Muscle of leg (tissue), 11 donors: ENCODE measurements around the gene GOSR1. TPM values are rescaled to one million over a fixed set of nuclear protein-coding genes. Genes with fewer than 3 reads are reported as not detected.
"Not testable (repeated sequence)": the region's sequence is repeated elsewhere in the genome, so short reads cannot be mapped to it uniquely, and the experiment has no call there.

Experiments used
- DNase-seq: peaks from one replicate; pipeline ENCODE4 v3.0.0; 2013
- H3K27ac ChIP-seq: one replicate; pipeline ENCODE4 v1.5.1; 2013; ENCODE audit warnings: mild to moderate bottlenecking, low read length, control low read depth
- H3K27me3 ChIP-seq: one replicate; pipeline ENCODE4 v1.6.1; 2013; ENCODE audit warnings: low read length; ENCODE audit not compliant: control insufficient read depth, insufficient read depth
- H3K36me3 ChIP-seq: one replicate; pipeline ENCODE4 v1.6.1; 2013; ENCODE audit warnings: low read length; ENCODE audit not compliant: control insufficient read depth, insufficient read depth
- H3K4me1 ChIP-seq: one replicate; pipeline ENCODE4 v1.6.1; 2013; ENCODE audit warnings: low read length; ENCODE audit not compliant: control insufficient read depth, insufficient read depth
- H3K4me3 ChIP-seq: one replicate; pipeline ENCODE4 v1.5.1; 2013; ENCODE audit warnings: low read length, control low read depth
- H3K9me3 ChIP-seq: replicated peaks from 2 replicates; pipeline ENCODE4 v1.6.1; 2013; ENCODE audit warnings: low read depth, low read length; ENCODE audit not compliant: control insufficient read depth
- WGBS: methylation state at CpG from one replicate; pipeline ENCODE4 v1.1.5; 2013; ENCODE audit warnings: missing lambda C conversion rate; ENCODE audit not compliant: insufficient coverage; 5-methylcytosine and 5-hydroxymethylcytosine counted together
- polyA plus RNA-seq, 8 donors: library from polyadenylated mRNA; unstranded; fragments of 120-200 nt; gene quantifications; one replicate each; pipeline versions ENCODE4 v1.2.1 to v1.2.3, GENCODE V29; 2013; ENCODE audit warnings: inconsistent platforms in 1 of 8, low replicate concordance in 1 of 8; ENCODE audit not compliant: insufficient read length in 8 of 8, insufficient read depth in 1 of 8
- total RNA-seq: library from RNA; stranded (reverse); fragments of 120-200 nt; gene quantifications from one replicate; pipeline ENCODE4 v1.2.4, GENCODE V29; 2013

The GOSR1 gene
- total and polyA plus RNA-seq, 9 donors, result 21.8 to 32.3 (median 26.0) TPM

DNA sequence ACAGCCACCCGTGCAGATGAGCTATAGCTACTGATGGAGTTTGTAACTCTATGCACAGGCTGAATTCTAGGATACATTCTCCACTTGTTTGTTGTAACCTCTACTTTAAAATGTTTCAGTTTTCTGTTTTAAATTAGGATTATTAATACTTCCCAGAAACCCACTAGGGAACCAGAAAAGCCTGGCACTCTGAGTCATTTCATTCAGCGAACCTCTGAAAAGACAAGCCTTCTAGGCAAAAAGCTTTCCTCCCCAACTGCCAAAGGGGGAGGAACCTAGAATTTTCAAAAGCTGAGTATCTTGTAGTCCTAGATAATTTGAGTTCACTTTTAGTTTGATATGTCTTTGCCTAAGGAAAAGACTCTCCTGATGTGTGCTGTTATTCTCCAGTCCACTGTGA lies 43.2 kb downstream of the GOSR1 start:
- Histone ChIP-seq H3K9me3 (no peaks in the 10 kb centered on the region), H3K27ac (peak overlapping the region; percentile 78), H3K4me1 (peaks cover 11% of the 10 kb centered on the region), H3K4me3 (no peak overlapping the region), H3K27me3 (no peaks in the 10 kb centered on the region), H3K36me3 (peaks cover 25% of the 10 kb centered on the region)
- peak; percentile 92 for DNase-seq
- WGBS, result no CpG with 5 or more reads among the region's 2 CpGs

DNA sequence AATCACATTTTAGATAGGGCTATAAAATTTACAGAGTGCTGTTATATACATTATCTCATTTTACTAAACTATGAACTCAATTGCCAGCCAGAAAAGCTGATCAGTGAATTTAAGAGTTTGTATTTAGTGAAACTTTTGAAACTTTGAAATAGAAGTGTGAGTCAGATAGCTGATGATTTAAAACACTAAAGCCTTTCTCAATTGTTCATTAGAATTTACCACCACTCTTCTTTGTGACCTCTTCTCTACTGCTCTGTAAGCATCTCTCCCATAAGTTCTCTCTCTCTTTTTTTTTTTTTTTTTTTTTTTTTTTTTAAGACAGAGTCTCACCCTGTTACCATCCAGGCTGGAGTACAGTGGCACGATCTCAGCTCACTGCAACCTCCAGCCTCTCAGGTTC lies 43.7 kb downstream of the GOSR1 start:
- DNase-seq, result no peak
- Histone ChIP-seq H3K27me3 (no peaks in the 10 kb centered on the region), H3K4me3 (no peak overlapping the region), H3K9me3 (no peaks in the 10 kb centered on the region), H3K27ac (peak overlapping the region; percentile 78), H3K36me3 (peaks cover 24% of the 10 kb centered on the region), H3K4me1 (peaks cover 13% of the 10 kb centered on the region)
- no CpG with 5 or more reads among the region's 1 CpG for WGBS

DNA sequence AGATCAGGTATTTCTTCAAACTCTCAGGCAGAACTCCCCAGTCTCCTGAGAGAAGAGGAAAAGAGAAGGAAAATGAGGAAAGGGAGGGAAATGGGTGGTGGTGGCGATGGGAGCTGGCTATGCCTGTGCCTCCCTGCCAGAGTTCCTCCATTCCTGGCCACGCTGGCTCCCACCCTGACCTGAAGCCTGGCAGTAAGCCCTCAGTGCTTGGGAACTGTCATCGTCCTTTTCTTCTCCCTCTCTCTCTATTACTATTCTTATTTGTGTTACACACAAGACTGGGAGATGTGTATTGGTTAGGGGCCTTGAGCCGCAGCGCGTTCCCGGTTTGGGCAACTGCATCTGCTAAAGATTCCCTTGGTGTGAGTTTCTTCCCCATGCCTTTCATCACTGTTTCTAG lies 44.6 kb downstream of the GOSR1 start:
- H3K4me1 ChIP-seq, result peaks cover 13% of the 10 kb centered on the region
- H3K27me3 ChIP-seq, result no peaks in the 10 kb centered on the region
- H3K9me3 ChIP-seq, result no peaks in the 10 kb centered on the region
- no peak overlapping the region for H3K4me3 ChIP-seq
- H3K36me3 ChIP-seq, result peaks cover 24% of the 10 kb centered on the region
- no peak for DNase-seq
- WGBS, result 93% methylated on average over 4 of the region's 7 CpGs
- H3K27ac ChIP-seq, result no peak overlapping the region

DNA sequence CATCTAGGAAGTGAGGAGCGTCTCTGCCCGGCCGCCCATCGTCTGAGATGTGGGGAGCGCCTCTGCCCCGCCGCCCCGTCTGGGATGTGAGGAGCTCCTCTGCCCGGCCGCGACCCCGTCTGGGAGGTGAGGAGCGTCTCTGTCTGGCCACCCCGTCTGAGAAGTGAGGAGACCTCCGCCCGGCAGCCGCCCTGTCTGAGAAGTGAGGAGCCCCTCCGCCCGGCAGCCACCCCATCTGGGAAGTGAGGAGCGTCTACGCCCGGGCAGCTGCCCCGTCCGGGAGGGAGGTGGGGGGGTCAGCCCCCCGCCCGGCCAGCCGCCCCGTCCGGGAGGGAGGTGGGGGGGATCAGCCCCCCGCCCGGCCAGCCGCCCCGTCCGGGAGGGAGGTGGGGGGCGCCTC lies 46.0 kb downstream of the GOSR1 start:
- Histone ChIP-seq H3K4me1 (peaks cover 13% of the 10 kb centered on the region), H3K36me3 (peaks cover 25% of the 10 kb centered on the region)
- 92% methylated on average over 21 of the region's 35 CpGs for WGBS
- H3K27me3 ChIP-seq, H3K27ac ChIP-seq, H3K9me3 ChIP-seq, H3K4me3 ChIP-seq, DNase-seq: not testable (repeated sequence)

DNA sequence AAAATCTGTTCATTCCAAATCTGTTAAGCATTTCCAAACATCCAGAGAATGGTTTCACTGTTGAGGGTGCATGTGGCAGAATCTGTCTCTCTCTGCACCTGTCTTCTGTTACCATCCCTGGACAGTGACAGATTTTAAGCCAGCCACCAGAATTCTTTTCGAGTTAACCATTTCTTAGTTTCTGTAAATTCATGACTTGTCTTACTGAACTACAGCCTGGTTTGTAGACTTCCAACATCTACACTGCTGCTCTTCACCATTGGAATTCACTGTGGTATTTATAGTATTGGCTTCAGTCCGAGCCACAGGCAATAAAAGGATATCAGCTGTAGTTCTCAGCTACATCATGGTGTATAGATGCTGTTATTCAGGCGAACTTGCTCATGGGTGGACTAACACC lies 47.6 kb downstream of the GOSR1 start:
- Histone ChIP-seq H3K27me3 (no peaks in the 10 kb centered on the region), H3K4me1 (peaks cover 11% of the 10 kb centered on the region), H3K36me3 (peaks cover 25% of the 10 kb centered on the region), H3K4me3 (no peak overlapping the region), H3K9me3 (no peaks in the 10 kb centered on the region), H3K27ac (peak overlapping the region; percentile 73)
- DNase-seq, result peak; percentile 81
- WGBS, result 27% methylated on average over 2 of the region's 3 CpGs

DNA sequence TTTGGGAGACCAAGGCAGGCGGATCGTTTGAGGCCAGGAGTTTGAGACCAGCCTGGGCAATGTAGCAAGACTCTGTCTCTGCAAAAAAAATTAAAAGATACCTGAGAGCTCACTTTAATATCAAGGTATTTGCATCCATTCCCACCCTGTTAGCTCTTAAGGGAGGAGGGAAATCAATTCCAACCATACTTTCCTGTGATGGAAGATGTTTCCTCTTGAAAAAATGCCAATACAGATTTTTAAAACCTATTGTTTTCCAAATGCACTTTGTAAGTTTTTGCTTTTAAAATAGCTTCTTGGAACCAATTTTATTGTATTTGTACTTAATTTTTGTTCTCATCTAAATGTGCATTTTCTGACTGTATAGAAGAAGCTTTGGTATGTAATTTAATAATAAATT lies 49.2 kb downstream of the GOSR1 start:
- Histone ChIP-seq H3K27ac (no peak overlapping the region), H3K4me1 (peaks cover 9% of the 10 kb centered on the region), H3K27me3 (no peaks in the 10 kb centered on the region), H3K4me3 (no peak overlapping the region), H3K36me3 (peaks cover 27% of the 10 kb centered on the region), H3K9me3 (no peaks in the 10 kb centered on the region)
- no CpG with 5 or more reads among the region's 2 CpGs for WGBS
- no peak for DNase-seq

DNA sequence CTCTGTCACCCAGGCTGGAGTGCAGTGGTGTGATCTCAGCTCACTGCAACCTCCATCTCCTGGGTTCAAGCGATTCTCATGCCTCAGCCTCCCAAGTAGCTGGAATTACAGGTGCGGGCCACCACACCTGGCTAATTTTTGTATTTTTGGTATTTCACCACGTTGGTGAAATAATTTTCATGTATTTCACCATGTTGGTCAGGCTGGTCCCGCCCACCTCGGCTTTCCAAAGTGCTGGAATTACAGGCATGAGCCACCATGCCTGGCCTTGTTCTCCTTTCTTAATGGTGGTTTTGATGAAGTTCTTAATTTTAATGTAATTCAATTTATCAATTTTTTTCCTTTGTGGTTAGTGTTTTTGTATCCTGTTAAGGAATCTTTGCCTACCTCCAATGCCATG lies 51.5 kb downstream of the GOSR1 start:
- WGBS, result no CpG with 5 or more reads among the region's 5 CpGs

DNA sequence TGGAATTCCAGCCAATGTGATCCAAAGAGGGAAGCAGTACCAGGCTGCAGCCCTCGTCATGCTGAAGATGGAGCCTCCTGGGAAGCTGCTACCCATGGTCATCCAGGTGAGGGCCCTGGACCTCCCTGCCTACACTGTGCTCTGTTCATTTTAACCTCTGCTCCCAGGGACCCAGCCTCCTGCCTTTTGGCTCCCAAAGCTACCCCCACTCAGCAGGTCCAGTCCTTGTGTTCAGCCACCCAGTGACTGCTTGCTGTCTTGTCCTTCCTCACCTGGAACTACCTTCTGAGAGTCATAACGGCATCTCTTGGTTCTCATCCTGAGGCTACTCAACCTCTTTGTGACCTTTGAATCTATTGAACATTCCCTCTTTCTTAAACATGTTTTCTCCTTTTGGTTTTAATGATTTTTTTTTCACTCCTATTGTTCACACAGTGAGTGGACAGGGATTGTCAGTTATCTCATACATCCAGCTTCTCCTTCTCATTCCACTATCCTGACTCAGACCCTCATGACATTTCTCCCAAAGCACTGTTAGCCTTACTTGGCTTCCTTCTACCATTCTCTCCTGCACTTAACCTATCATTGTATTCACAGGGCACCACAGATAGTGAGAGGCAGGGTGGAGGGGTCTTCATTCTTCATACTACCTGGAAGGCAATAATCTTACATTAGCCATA lies 53.3 kb downstream of the GOSR1 start:
- Histone ChIP-seq H3K27me3 (no peaks in the 10 kb centered on the region), H3K9me3 (no peaks in the 10 kb centered on the region), H3K27ac (no peak overlapping the region), H3K36me3 (peaks cover 13% of the 10 kb centered on the region), H3K4me3 (no peak overlapping the region), H3K4me1 (peaks cover 2% of the 10 kb centered on the region)
- no peak for DNase-seq
- 88% methylated on average over 1 of the region's 2 CpGs for WGBS

More for the DNA sequence above, 51.5 kb downstream of the GOSR1 start:
- not testable (repeated sequence) for H3K4me1 ChIP-seq, H3K27ac ChIP-seq, DNase-seq, H3K27me3 ChIP-seq, H3K9me3 ChIP-seq, H3K4me3 ChIP-seq
- peaks cover 13% of the 10 kb centered on the region for H3K36me3 ChIP-seq

DNA sequence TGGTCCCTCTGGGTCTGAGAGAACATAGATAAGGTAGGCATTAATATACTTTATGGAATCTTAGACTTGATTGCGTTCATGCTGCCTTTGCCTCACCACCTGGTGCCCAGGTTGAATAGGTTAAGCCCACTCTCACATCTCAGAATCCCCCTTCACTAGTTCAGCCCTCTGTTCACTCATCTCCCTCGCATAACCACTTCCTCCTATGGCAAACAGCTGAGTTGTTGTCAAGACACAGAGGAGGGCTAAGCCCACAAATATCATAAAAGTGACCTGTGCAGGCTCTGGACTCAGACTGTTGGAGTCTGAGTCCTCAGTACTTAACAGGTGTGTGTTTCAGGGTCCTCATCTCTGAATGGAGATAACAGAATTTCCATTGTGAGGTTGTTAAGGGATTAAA lies 55.7 kb downstream of the GOSR1 start:
- Histone ChIP-seq H3K27me3 (no peaks in the 10 kb centered on the region), H3K36me3 (peaks cover 7% of the 10 kb centered on the region), H3K27ac (no peak overlapping the region), H3K4me1 (no peaks in the 10 kb centered on the region), H3K4me3 (no peak overlapping the region), H3K9me3 (no peaks in the 10 kb centered on the region)
- DNase-seq, result no peak
- 33% methylated on average over 1 of the region's 2 CpGs for WGBS

DNA sequence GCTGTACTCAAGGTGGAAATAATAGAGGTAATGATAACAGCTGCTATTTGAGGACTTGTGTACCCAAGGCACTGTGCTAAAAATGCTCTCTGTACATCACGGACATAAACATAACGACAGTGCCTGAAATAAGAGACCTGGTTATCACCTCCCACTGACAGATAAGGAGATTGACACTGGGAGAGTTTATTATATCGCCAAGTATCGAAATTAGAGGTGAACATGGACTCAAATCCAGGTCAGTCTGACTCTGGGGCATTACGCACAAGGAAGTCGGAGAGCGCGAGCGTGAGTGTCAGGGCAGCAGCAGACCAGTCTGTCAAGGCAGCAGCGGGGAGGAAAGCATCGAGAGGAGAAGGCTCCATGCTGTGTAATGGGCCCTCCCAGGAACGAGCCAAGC lies 57.1 kb downstream of the GOSR1 start:
- Histone ChIP-seq H3K4me3 (no peak overlapping the region), H3K36me3 (peaks cover 7% of the 10 kb centered on the region), H3K27ac (no peak overlapping the region), H3K27me3 (no peaks in the 10 kb centered on the region), H3K4me1 (no peaks in the 10 kb centered on the region), H3K9me3 (no peaks in the 10 kb centered on the region)
- DNase-seq, result no peak
- WGBS, result 91% methylated on average over 8 of the region's 12 CpGs
